GM19372 (cell line): ENCODE results near the gene DENND2D.
"Not testable (repeated sequence)": the region's sequence is repeated elsewhere in the genome, so short reads cannot be mapped to it uniquely, and the experiment has no call there.

Experiments used
- ATAC-seq: cut with Tn5 transposase; IDR thresholded peaks from one replicate; pipeline ENCODE4 v1.9.1; 2021; ENCODE audit warnings: mild to moderate bottlenecking, low read depth, moderate library complexity; ENCODE audit not compliant: unreplicated experiment

The DENND2D gene

GRCh38 chr1:111222308-111223125 lies 22.1 kb upstream of the DENND2D start:
- ATAC-seq: no peak

- ATAC-seq: peak; percentile 52
These were observed 21.3 kb upstream of the DENND2D start for GRCh38 chr1:111221633-111222291.

GRCh38 chr1:111221276-111221632 lies 20.8 kb upstream of the DENND2D start:
- ATAC-seq: no peak

GRCh38 chr1:111220302-111220890 lies 19.9 kb upstream of the DENND2D start:
- no peak for ATAC-seq

- ATAC-seq: peak; percentile 22
These were observed 19.3 kb upstream of the DENND2D start for GRCh38 chr1:111219557-111220286.

GRCh38 chr1:111218701-111219556 lies 18.5 kb upstream of the DENND2D start:
- ATAC-seq: no peak

- ATAC-seq: no peak
These were observed 16.9 kb upstream of the DENND2D start for GRCh38 chr1:111217183-111217910.

- no peak for ATAC-seq
These were observed 16.3 kb upstream of the DENND2D start for GRCh38 chr1:111216751-111217150.

GRCh38 chr1:111215285-111215684 lies 14.8 kb upstream of the DENND2D start:
- not testable (repeated sequence) for ATAC-seq

GRCh38 chr1:111214884-111215283 lies 14.4 kb upstream of the DENND2D start:
- no peak for ATAC-seq

- no peak for ATAC-seq
These were observed 13.8 kb upstream of the DENND2D start for GRCh38 chr1:111214074-111214801.

- no peak for ATAC-seq
These were observed 13.0 kb upstream of the DENND2D start for GRCh38 chr1:111213412-111213811.

- no peak for ATAC-seq
These were observed 12.3 kb upstream of the DENND2D start for GRCh38 chr1:111212634-111213335.

GRCh38 chr1:111211921-111212320 lies 11.5 kb upstream of the DENND2D start:
- no peak for ATAC-seq

GRCh38 chr1:111209622-111210021 lies 9.2 kb upstream of the DENND2D start:
- no peak for ATAC-seq

GRCh38 chr1:111208921-111209320 lies 8.5 kb upstream of the DENND2D start:
- no peak for ATAC-seq

- ATAC-seq: no peak
These were observed 5.2 kb upstream of the DENND2D start for GRCh38 chr1:111205714-111206050.

GRCh38 chr1:111204983-111205713 lies 4.7 kb upstream of the DENND2D start:
- ATAC-seq: no peak
